Fibroblast of the aortic adventitia (primary cell): Measurements from ENCODE around the gene CDH15. TPM values are rescaled to one million over a fixed set of nuclear protein-coding genes. Genes with fewer than 3 reads are reported as not detected.

Experiments
- DNase-seq: peaks from one replicate; pipeline ENCODE4 v3.0.0-alpha.2; 2010; ENCODE audit warnings: low read depth
- H3K4me3 ChIP-seq: 2 replicates; pipeline ENCODE4 v1.5.1; 2011; ENCODE audit warnings: low read depth, mild to moderate bottlenecking, control low read depth, low read length, moderate library complexity
- CTCF ChIP-seq: IDR thresholded peaks from 2 replicates; pipeline ENCODE4 v1.5.1; 2011; ENCODE audit warnings: mild to moderate bottlenecking, low read length, control low read depth, inconsistent platforms; ENCODE audit not compliant: insufficient read depth
- total RNA-seq: library from RNA; depleted of rRNA; stranded (reverse); fragments of >200 nt; gene quantifications from 2 replicates; pipeline ENCODE4 v1.2.3, GENCODE V29; 2012; ENCODE audit warnings: low replicate concordance

Gene CDH15
- total RNA-seq, 1 donor = 0.09 TPM

DNA sequence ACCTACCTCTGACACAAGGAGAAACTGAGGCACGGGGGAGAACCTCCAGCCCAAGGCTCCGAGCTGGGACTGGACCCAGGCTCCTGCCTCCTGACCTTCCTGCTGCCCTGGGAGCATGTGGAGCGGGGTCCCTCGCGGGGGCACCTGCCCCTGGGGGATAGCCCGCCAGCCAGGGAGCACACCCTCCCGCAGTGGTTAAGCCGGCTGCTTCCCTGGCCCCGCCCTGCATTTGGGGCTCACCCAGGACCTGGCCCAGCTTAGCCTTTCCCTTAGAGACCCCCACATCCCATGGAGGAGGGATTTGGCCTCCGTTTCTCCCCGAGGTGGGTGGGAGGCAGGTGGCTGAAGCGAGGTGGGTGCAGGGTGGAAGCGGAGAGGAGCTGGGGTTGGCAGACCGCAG, 1.8 kb upstream of the CDH15 start:
- no peak for DNase-seq
- no peak for TF ChIP-seq CTCF
- no peak overlapping the region for H3K4me3 ChIP-seq

DNA sequence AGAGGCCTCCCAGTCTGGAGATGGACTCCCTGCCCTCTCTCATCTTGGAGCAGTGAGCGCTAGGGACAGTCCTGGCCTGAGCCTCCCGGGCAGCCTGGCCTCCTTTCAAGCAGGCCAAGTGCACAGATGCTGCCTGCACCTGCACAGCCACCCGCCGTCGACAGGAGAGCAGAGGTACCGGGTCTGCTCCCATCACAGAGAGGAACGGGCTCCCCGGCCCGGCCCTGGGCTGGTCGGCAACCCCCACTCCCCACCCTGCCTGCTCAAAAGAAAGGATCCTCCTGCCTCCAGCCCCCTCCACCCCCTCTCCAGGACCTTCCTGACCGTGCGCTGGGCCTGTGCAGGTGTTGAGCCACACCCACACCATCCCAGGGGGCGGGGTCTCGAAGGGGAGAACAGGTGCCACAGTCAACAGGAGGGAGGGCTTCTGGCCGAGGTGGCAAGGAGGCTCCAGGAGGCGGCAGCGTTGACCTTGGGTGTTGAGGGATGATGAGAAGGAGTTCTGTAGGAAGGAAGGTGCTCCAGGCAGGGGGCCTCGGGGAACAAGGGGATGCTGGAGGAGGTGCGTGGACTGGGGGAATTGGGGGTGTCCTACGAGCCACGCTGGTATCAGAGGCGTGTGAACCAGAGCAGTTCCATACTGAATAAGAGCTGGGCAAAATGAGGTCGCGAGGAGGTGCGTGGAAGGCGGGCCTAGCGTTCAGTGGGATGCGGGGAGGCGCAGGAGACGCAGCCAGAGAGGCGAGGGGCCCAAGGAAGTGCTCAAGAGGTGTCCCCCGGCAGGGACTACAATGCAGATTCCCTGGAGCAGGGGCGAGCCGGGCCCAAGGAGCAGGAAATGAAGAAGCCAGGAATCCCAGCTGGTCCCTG, 967 bp upstream of the CDH15 start:
- DNase-seq = no peak
- no peak for TF ChIP-seq CTCF
- peak overlapping the region; percentile 33 for H3K4me3 ChIP-seq

DNA sequence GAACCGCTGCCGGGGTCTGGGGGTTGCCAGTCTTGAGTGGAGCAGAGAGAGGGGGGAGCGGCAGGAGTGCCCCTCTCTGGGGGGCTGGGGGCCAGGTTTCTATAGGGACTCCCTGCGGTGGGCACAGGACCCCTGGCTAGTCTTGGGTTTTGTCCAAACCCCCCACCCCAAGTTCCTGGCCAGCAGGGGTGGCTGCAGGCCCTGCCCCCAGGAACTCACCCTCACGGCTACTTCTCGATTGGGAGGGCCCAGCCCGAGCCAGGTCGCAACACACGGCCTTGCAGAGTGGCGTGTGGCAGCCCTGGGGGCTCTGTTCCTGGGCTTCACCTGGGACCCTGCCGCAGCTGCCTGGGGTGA, 601 bp downstream of the CDH15 start:
- no peak for TF ChIP-seq CTCF
- no peak for DNase-seq
- no peak overlapping the region for H3K4me3 ChIP-seq

GRCh38 chr16:89172528-89173173, 1.1 kb downstream of the CDH15 start:
- no peak overlapping the region for H3K4me3 ChIP-seq
- TF ChIP-seq CTCF = no peak
- no peak for DNase-seq

DNA sequence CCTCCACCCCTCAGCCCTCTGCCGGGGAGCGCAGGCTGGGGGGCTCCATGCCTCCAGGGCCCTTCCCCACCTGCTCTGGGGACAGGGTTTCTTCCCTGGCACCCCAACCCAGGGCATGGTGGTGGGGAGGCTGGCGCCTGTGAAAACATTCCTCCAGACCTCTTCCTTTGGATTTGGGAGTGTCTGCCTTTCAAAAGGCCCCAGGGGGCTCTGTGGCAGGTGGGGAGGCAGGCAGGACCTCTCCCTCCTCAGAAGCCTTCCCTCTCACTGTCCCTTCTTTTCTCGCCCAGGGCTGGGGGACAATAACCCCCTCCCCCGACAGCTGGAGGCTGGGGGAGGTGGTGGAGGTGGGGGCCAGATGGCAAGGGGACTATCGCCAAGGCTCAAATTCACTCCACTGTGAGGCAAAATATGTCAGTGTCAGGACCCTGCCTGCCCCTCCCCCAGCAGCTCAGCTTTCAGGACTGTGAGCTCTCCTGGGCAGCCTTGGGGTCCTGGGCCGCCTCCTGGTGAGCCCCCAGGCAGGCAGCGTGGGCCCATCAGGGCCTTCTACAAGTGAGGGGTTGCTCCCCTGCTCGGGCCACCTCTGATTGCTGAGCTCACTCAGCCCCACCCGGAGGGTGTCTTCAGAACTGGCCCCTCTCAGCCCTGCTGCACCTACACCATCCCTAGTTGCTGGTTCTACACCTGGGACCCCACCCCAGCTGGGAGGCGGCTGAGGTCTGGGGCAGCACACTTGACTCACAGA, 1.8 kb downstream of the CDH15 start:
- DNase-seq = no peak
- H3K4me3 ChIP-seq = no peak overlapping the region
- no peak for TF ChIP-seq CTCF

DNA sequence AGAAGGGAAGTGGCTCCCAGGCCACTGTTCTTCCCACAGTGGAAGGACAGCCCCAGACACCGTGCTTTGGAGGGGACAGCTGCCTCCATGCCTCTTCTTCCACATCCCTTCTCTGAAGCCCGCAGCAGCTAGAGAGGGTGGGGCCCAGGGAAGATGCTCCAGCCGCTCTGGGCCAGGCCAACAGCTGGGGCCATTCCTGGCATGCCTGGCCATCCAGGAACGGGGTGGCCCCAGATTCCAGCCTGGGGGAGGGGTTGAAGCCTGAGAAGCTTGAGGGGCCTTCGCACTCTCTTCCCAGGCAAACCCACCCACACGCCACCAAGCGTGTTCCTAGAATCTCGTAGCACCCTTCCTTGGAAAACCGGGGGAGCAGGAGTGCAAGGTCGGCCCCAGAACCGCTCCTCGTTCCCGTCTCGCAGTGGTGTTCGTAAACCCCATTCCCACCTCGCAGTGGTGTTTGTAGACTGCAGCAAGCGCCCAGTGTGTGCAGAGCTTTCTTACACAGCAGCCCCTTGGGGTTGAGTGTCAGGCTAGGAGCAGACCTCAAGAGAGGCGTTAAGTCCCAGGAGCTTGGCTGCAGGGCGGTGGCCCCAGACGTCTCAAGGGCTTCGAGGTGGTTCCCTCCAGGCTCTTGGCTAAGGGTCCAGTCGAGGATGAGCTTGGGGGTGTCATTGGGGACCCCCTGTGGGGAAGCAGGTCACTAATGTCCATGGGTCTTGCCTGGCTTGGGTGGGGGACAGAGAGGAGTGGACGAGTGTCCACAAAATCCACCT, 2.7 kb downstream of the CDH15 start:
- no peak for DNase-seq
- H3K4me3 ChIP-seq = no peak overlapping the region

More for the DNA sequence above, 2.7 kb downstream of the CDH15 start:
- no peak for TF ChIP-seq CTCF
